ENCODE measurements around the gene CSRP2.

DNA sequence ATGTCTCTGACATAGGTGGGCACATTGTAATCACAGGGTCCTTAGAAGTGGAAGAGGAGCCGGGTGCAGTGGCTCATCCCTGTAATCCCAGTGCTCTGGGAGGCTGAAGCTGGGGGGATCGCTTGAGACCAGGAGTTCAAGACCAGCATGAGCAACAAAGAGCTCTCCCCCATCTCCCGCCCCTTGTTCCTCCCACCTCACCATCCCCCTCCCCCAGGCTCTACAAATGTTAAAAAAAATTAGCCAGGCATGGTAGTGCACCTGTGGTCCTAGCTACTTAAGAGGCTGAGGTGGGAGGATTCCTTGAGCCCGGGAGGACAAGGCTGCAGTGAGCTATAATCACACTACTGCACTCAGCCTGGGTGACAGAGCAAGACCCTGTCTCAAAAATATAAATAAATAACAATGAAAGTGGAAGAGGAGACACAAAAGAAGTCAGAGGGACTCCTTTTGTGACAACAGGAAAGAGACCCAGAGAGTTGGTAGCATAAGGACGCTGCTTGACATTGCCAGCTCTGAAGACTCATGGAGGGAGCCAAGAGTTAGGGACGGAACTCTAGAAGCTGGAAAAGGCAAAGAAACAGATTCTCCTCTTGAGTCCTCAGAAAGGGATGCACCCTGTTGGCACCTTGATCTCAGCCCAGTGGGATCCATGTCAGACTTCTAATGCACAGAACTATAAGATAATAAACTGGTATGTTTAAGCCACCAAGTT, 29.6 kb upstream of the CSRP2 start:
- TF ChIP-seq, protein P1, sequence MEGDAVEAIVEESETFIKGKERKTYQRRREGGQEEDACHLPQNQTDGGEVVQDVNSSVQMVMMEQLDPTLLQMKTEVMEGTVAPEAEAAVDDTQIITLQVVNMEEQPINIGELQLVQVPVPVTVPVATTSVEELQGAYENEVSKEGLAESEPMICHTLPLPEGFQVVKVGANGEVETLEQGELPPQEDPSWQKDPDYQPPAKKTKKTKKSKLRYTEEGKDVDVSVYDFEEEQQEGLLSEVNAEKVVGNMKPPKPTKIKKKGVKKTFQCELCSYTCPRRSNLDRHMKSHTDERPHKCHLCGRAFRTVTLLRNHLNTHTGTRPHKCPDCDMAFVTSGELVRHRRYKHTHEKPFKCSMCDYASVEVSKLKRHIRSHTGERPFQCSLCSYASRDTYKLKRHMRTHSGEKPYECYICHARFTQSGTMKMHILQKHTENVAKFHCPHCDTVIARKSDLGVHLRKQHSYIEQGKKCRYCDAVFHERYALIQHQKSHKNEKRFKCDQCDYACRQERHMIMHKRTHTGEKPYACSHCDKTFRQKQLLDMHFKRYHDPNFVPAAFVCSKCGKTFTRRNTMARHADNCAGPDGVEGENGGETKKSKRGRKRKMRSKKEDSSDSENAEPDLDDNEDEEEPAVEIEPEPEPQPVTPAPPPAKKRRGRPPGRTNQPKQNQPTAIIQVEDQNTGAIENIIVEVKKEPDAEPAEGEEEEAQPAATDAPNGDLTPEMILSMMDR (conservative IDR thresholded peaks at IDR 0.05): no peak
- TF ChIP-seq ZFX (IDR thresholded peaks at IDR 0.05): no peak
